Muscle of leg (tissue), 11 donors: Measurements from ENCODE around the gene ULK4. TPM values are rescaled to one million over a fixed set of nuclear protein-coding genes. Genes with fewer than 3 reads are reported as not detected.

Experiments used
- DNase-seq: peaks from one replicate; pipeline ENCODE4 v3.0.0; 2013
- H3K27ac ChIP-seq: one replicate; pipeline ENCODE4 v1.5.1; 2013; ENCODE audit warnings: mild to moderate bottlenecking, low read length, control low read depth
- H3K27me3 ChIP-seq: one replicate; pipeline ENCODE4 v1.6.1; 2013; ENCODE audit warnings: low read length; ENCODE audit not compliant: control insufficient read depth, insufficient read depth
- H3K36me3 ChIP-seq: one replicate; pipeline ENCODE4 v1.6.1; 2013; ENCODE audit warnings: low read length; ENCODE audit not compliant: control insufficient read depth, insufficient read depth
- H3K4me1 ChIP-seq: one replicate; pipeline ENCODE4 v1.6.1; 2013; ENCODE audit warnings: low read length; ENCODE audit not compliant: control insufficient read depth, insufficient read depth
- H3K4me3 ChIP-seq: one replicate; pipeline ENCODE4 v1.5.1; 2013; ENCODE audit warnings: low read length, control low read depth
- H3K9me3 ChIP-seq: replicated peaks from 2 replicates; pipeline ENCODE4 v1.6.1; 2013; ENCODE audit warnings: low read depth, low read length; ENCODE audit not compliant: control insufficient read depth
- WGBS: methylation state at CpG from one replicate; pipeline ENCODE4 v1.1.5; 2013; ENCODE audit warnings: missing lambda C conversion rate; ENCODE audit not compliant: insufficient coverage; 5-methylcytosine and 5-hydroxymethylcytosine counted together
- polyA plus RNA-seq, 8 donors: library from polyadenylated mRNA; unstranded; fragments of 120-200 nt; gene quantifications; one replicate each; pipeline versions ENCODE4 v1.2.1 to v1.2.3, GENCODE V29; 2013; ENCODE audit warnings: inconsistent platforms in 1 of 8, low replicate concordance in 1 of 8; ENCODE audit not compliant: insufficient read length in 8 of 8, insufficient read depth in 1 of 8
- total RNA-seq: library from RNA; stranded (reverse); fragments of 120-200 nt; gene quantifications from one replicate; pipeline ENCODE4 v1.2.4, GENCODE V29; 2013

The ULK4 gene
- total and polyA plus RNA-seq, 9 donors, result 2.2 to 5.6 (median 2.4) TPM

GRCh38 chr3:41200669-41201021 lies 761.3 kb downstream of the ULK4 start:
- Histone ChIP-seq H3K9me3 (no peaks in the 10 kb centered on the region), H3K4me3 (peak overlapping the region; percentile 93), H3K36me3 (no peaks in the 10 kb centered on the region), H3K27me3 (no peaks in the 10 kb centered on the region), H3K4me1 (peaks cover 3% of the 10 kb centered on the region), H3K27ac (peak overlapping the region; percentile 80)
- WGBS, result 0% methylated on average over 4 of the region's 7 CpGs
- peak; percentile 72 for DNase-seq

- WGBS, result 0% methylated on average over 14 of the region's 40 CpGs
- H3K9me3 ChIP-seq, result no peaks in the 10 kb centered on the region
- no peaks in the 10 kb centered on the region for H3K36me3 ChIP-seq
- H3K27me3 ChIP-seq, result no peaks in the 10 kb centered on the region
- DNase-seq, result peak; percentile 72
- H3K27ac ChIP-seq, result peak overlapping the region; percentile 99
- H3K4me3 ChIP-seq, result peak overlapping the region; percentile 93
- no peaks in the 10 kb centered on the region for H3K4me1 ChIP-seq
Observed at GRCh38 chr3:41199866-41200668, 761.8 kb downstream of the ULK4 start.

- peak; percentile 98 for DNase-seq
- Histone ChIP-seq H3K4me1 (no peaks in the 10 kb centered on the region), H3K27ac (peak within 1 kb of the TSS; percentile 99), H3K27me3 (no peaks in the 10 kb centered on the region), H3K9me3 (no peaks in the 10 kb centered on the region), H3K4me3 (peak within 1 kb of the TSS; percentile 93), H3K36me3 (no peaks in the 10 kb centered on the region)
- WGBS, result under 1% methylated on average over 102 of the region's 112 CpGs
Observed at GRCh38 chr3:41198950-41199865, 762.7 kb downstream of the ULK4 start, which contains the start of gene CTNNB1. TSS of gene CTNNB1 (plus strand) at chr3:41199505. CDS start at chr3:41224069, 24,564 bp downstream.

- 3% methylated on average over 19 of the region's 20 CpGs for WGBS
- H3K4me1 ChIP-seq, result no peaks in the 10 kb centered on the region
- peak; percentile 66 for DNase-seq
Observed at GRCh38 chr3:41198526-41198925, 763.4 kb downstream of the ULK4 start.

GRCh38 chr3:41198046-41198445 lies 763.9 kb downstream of the ULK4 start:
- Histone ChIP-seq H3K27me3 (no peaks in the 10 kb centered on the region), H3K36me3 (no peaks in the 10 kb centered on the region), H3K27ac (no peak overlapping the region), H3K4me1 (no peaks in the 10 kb centered on the region), H3K9me3 (no peaks in the 10 kb centered on the region), H3K4me3 (no peak overlapping the region)
- no CpG with 5 or more reads among the region's 7 CpGs for WGBS
- no peak for DNase-seq

More at GRCh38 chr3:41198526-41198925, 763.4 kb downstream of the ULK4 start:
- Histone ChIP-seq H3K9me3 (no peaks in the 10 kb centered on the region), H3K4me3 (peak overlapping the region; percentile 93), H3K27ac (peak overlapping the region; percentile 78), H3K27me3 (no peaks in the 10 kb centered on the region), H3K36me3 (no peaks in the 10 kb centered on the region)

Other genes starting within 250 kb of the ULK4 start
- 62.6 TPM for gene TRAK1, start 129.3 kb upstream of the ULK4 start, total RNA-seq
- 100 to 1,000 TPM in 3 of 8 donors, 10 to 100 TPM in 5; 78.6 to 117 (median 91.5) TPM for gene TRAK1, start 129.3 kb upstream of the ULK4 start, polyA plus RNA-seq